Left ventricle myocardium inferior (tissue), 1 donor: ENCODE data around the gene CFAP46. TPM values are rescaled to one million over a fixed set of nuclear protein-coding genes. Genes with fewer than 3 reads are reported as not detected.

Source experiments
- DNase-seq: peaks from one replicate; pipeline ENCODE4 v3.0.0-alpha.2; 2020
- H3K27ac ChIP-seq: fragments of 200-600 bp; replicated peaks from 2 replicates; pipeline ENCODE4 v1.8.0; 2021
- H3K27me3 ChIP-seq: fragments of 200-600 bp; 2 replicates; pipeline ENCODE4 v1.8.0; 2021; ENCODE audit warnings: low read depth
- H3K36me3 ChIP-seq: fragments of 200-600 bp; 2 replicates; pipeline ENCODE4 v1.8.0; 2021
- H3K4me1 ChIP-seq: fragments of 200-600 bp; 2 replicates; pipeline ENCODE4 v1.8.0; 2021
- H3K4me3 ChIP-seq: fragments of 200-600 bp; 2 replicates; pipeline ENCODE4 v1.8.0; 2021; ENCODE audit warnings: mild to moderate bottlenecking, moderate library complexity
- H3K9me3 ChIP-seq: fragments of 200-600 bp; replicated peaks from 2 replicates; pipeline ENCODE4 v1.8.0; 2021
- CTCF ChIP-seq: fragments of 200-600 bp; IDR thresholded peaks from 2 replicates; pipeline ENCODE4 v1.8.0; 2021; ENCODE audit warnings: antibody characterized with exemption, mild to moderate bottlenecking, borderline replicate concordance
- intact Hi-C: fragments of 100-400 bp; cut with micrococcal nuclease; formaldehyde crosslinking; loops from one replicate; pipeline ENCODE4 v1.11.0; 2022
- total RNA-seq: library from RNA; stranded (reverse); fragmentation: NEBNext Ultra II Directional; extraction: Animal tissue kit (Norgen Biotek cat#: 25700); gene quantifications from one replicate; pipeline ENCODE4 v1.2.1, GENCODE V29; 2021
- donor health status: DM: no; HTN: yes; CAD: no; lungs with severe emphysema.

CFAP46 gene
- total RNA-seq, 1 donor from 2014 or later = 0.99 TPM

GRCh38 chr10:132790934-132791829 is 151.2 kb downstream of the CFAP46 start:
- Histone ChIP-seq H3K9me3 (no peaks in the 10 kb centered on the region), H3K4me3 (no peak overlapping the region), H3K27ac (no peak overlapping the region), H3K27me3 (peaks cover 89% of the 10 kb centered on the region), H3K36me3 (no peaks in the 10 kb centered on the region), H3K4me1 (peaks cover 26% of the 10 kb centered on the region)
- no peak for DNase-seq
- intact Hi-C loops = no loop called here
- TF ChIP-seq CTCF = no peak

- no peak for TF ChIP-seq CTCF
Measured at GRCh38 chr10:132790470-132790869, 151.9 kb downstream of the CFAP46 start.

GRCh38 chr10:132789659-132790148 is 152.7 kb downstream of the CFAP46 start:
- intact Hi-C loops = no loop called here
- no peak overlapping the region for H3K4me3 ChIP-seq
- peaks cover 35% of the 10 kb centered on the region for H3K4me1 ChIP-seq
- no peaks in the 10 kb centered on the region for H3K36me3 ChIP-seq
- H3K9me3 ChIP-seq = no peaks in the 10 kb centered on the region
- DNase-seq = no peak
- TF ChIP-seq CTCF = no peak
- no peak overlapping the region for H3K27ac ChIP-seq
- H3K27me3 ChIP-seq = peaks cover 90% of the 10 kb centered on the region

More at GRCh38 chr10:132790470-132790869, 151.9 kb downstream of the CFAP46 start:
- Histone ChIP-seq H3K36me3 (no peaks in the 10 kb centered on the region), H3K4me3 (no peak overlapping the region), H3K27ac (no peak overlapping the region), H3K27me3 (peaks cover 87% of the 10 kb centered on the region), H3K4me1 (peaks cover 27% of the 10 kb centered on the region), H3K9me3 (no peaks in the 10 kb centered on the region)
- no peak for DNase-seq
- intact Hi-C loops = no loop called here

GRCh38 chr10:132788831-132789219 is 153.5 kb downstream of the CFAP46 start:
- Histone ChIP-seq H3K9me3 (no peaks in the 10 kb centered on the region), H3K27me3 (peaks cover 90% of the 10 kb centered on the region), H3K36me3 (peaks cover 2% of the 10 kb centered on the region), H3K4me1 (peaks cover 43% of the 10 kb centered on the region), H3K4me3 (no peak overlapping the region), H3K27ac (no peak overlapping the region)
- intact Hi-C loops = no loop called here
- no peak for TF ChIP-seq CTCF
- no peak for DNase-seq

GRCh38 chr10:132788180-132788830 is 154.1 kb downstream of the CFAP46 start:
- Histone ChIP-seq H3K9me3 (no peaks in the 10 kb centered on the region), H3K27ac (no peak overlapping the region), H3K4me1 (peaks cover 43% of the 10 kb centered on the region), H3K36me3 (peaks cover 7% of the 10 kb centered on the region), H3K4me3 (peak overlapping the region; percentile 11), H3K27me3 (peaks cover 90% of the 10 kb centered on the region)
- peak; percentile 25 for TF ChIP-seq CTCF
- no peak for DNase-seq
- intact Hi-C loops = no loop called here
